HCT116 (cell line): ENCODE data around the gene GUCY2D. TPM values are rescaled to one million over a fixed set of nuclear protein-coding genes. Genes with fewer than 3 reads are reported as not detected.

Experiments used
- ATAC-seq: fragments of 200-7000 bp; cut with Tn5 transposase; 2 replicates; pipeline ENCODE4 v1.9.1; 2020; ENCODE audit warnings: mild to moderate bottlenecking, moderate library complexity
- BruUV-seq: library from RNA; stranded (reverse); fragments of 400-500 nt; replicated peaks from 2 replicates; lab custom pipeline; 2021; lab: Mats Ljungman, UMichigan
- CTCF ChIA-PET: fragments of 300-600 bp; sonication (Branson Sonifier 250); formaldehyde crosslinking; loops from one replicate; lab custom pipeline; 2021; ENCODE audit warnings: antibody characterized with exemption; lab: Charles Lee
- POLR2A ChIA-PET: fragments of 300-600, 350-600 bp; sonication (Branson Sonifier 250); formaldehyde crosslinking; loops from one replicate; lab custom pipeline; 2021; ENCODE audit warnings: antibody characterized with exemption; lab: Charles Lee
- RAD21 ChIA-PET, 2 experiments: fragments of 300-600 bp; sonication (Branson Sonifier 250); formaldehyde crosslinking; loops; one replicate each; lab custom pipeline; 2023; ENCODE audit warnings: low total read pairs in 2 of 2; ENCODE audit not compliant: uncharacterized antibody in 2 of 2, unreplicated experiment in 2 of 2, low non-redundant PET in 1 of 2; lab: Charles Lee
- DNase-seq: peaks from one replicate; pipeline ENCODE4 v3.0.0-alpha.2; 2010; ENCODE audit warnings: low read depth, low spot score
- H2AFZ ChIP-seq: fragments of 200-600 bp; shearing (Covaris generic), sonication (generic); 2 replicates; pipeline ENCODE4 v1.6.1; 2017; ENCODE audit warnings: low read depth, mixed run types, mixed read lengths, antibody characterized with exemption, low read length; ENCODE audit not compliant: poor library complexity, severe bottlenecking
- H3K27ac ChIP-seq: 2 replicates; pipeline ENCODE4 v1.5.1; 2012; ENCODE audit warnings: low read depth, low read length
- H3K27me3 ChIP-seq: fragments of 200-600 bp; sonication (generic); 2 replicates; pipeline ENCODE4 v1.6.1; 2016; ENCODE audit warnings: mixed run types, low read length, mixed read lengths; ENCODE audit not compliant: insufficient read depth
- H3K36me3 ChIP-seq, 2 experiments: fragments of 200-500 bp in 1 of 2; fragments of 200-600 bp in 1 of 2; sonication (Bioruptor generic) in 1 of 2; sonication (generic) in 1 of 2; 2 replicates each; pipeline versions ENCODE4 v1.5.1 to v1.6.1; 2014 to 2016; ENCODE audit warnings: low read length in 2 of 2, inconsistent platforms in 1 of 2, mixed read lengths in 1 of 2, mixed run types in 1 of 2; ENCODE audit not compliant: insufficient read depth in 2 of 2, control insufficient read depth in 1 of 2
- H3K4me1 ChIP-seq, 2 experiments: fragments of 200-600 bp in 1 of 2; sonication (generic) in 1 of 2; 2 replicates each; pipeline versions ENCODE4 v1.5.1 to v1.6.1; 2012 to 2017; ENCODE audit warnings: low read length in 2 of 2, inconsistent platforms in 1 of 2, mild to moderate bottlenecking in 1 of 2, mixed read lengths in 1 of 2, mixed run types in 1 of 2, moderate library complexity in 1 of 2; ENCODE audit not compliant: insufficient read depth in 2 of 2, control insufficient read depth in 1 of 2
- H3K4me2 ChIP-seq: fragments of 200-600 bp; sonication (generic); 2 replicates; pipeline ENCODE4 v1.6.1; 2017; ENCODE audit warnings: mixed run types, low read length, mixed read lengths
- H3K4me3 ChIP-seq, 2 experiments: fragments of 200-600 bp in 1 of 2; sonication (generic) in 1 of 2; replicated peaks in 1 of 2; 2 replicates each; pipeline ENCODE4 v1.5.1; 2011 to 2016; ENCODE audit warnings: low read length in 2 of 2, control low read depth in 1 of 2, low read depth in 1 of 2, mild to moderate bottlenecking in 1 of 2, mixed read lengths in 1 of 2, mixed run types in 1 of 2
- H3K79me2 ChIP-seq: fragments of 200-600 bp; sonication (generic); 2 replicates; pipeline ENCODE4 v1.6.1; 2017; ENCODE audit warnings: mild to moderate bottlenecking, mixed run types, low read length, moderate library complexity, mixed read lengths; ENCODE audit not compliant: insufficient read depth
- H3K9ac ChIP-seq: fragments of 200-600 bp; sonication (generic); 2 replicates; pipeline ENCODE4 v1.6.1; 2016; ENCODE audit warnings: low read length, mixed read lengths
- H3K9me2 ChIP-seq: fragments of 200-600 bp; sonication (generic), shearing (Covaris generic); 2 replicates; pipeline ENCODE4 v1.6.1; 2017; ENCODE audit warnings: mixed run types, mild to moderate bottlenecking, moderate library complexity; ENCODE audit not compliant: insufficient read depth
- H3K9me3 ChIP-seq, 2 experiments: fragments of 200-500 bp in 1 of 2; fragments of 200-600 bp in 1 of 2; sonication (Bioruptor generic) in 1 of 2; sonication (generic) in 1 of 2; 2 replicates each; pipeline ENCODE4 v1.6.1; 2014 to 2017; ENCODE audit warnings: low read length in 2 of 2, mixed read lengths in 2 of 2, inconsistent platforms in 1 of 2, low read depth in 1 of 2, mild to moderate bottlenecking in 1 of 2, mixed run types in 1 of 2, moderate library complexity in 1 of 2; ENCODE audit not compliant: control insufficient read depth in 1 of 2, insufficient read depth in 1 of 2
- H4K20me1 ChIP-seq: fragments of 200-600 bp; sonication (generic), shearing (Covaris generic); 2 replicates; pipeline ENCODE4 v1.6.1; 2017; ENCODE audit warnings: mixed run types, mild to moderate bottlenecking, moderate library complexity; ENCODE audit not compliant: insufficient read depth
- ATF3 ChIP-seq: IDR thresholded peaks from 2 replicates; pipeline ENCODE4 v1.6.1; 2012
- CBX3 ChIP-seq: IDR thresholded peaks from 2 replicates; pipeline ENCODE4 v1.6.1; 2012; ENCODE audit warnings: low read depth
- CEBPB ChIP-seq: IDR thresholded peaks from 2 replicates; pipeline ENCODE4 v1.6.1; 2012; ENCODE audit warnings: low read depth
- CTCF ChIP-seq, 3 experiments: fragments of 200-600 bp in 1 of 3; sonication (generic) in 1 of 3; IDR thresholded peaks in 2 of 3; conservative IDR thresholded peaks in 1 of 3; 2 replicates each; pipeline ENCODE4 v1.5.1; 2012 to 2017; ENCODE audit warnings: low read depth in 2 of 3, low read length in 2 of 3, antibody characterized with exemption in 1 of 3, borderline replicate concordance in 1 of 3, control low read depth in 1 of 3, mild to moderate bottlenecking in 1 of 3, mixed read lengths in 1 of 3, mixed run types in 1 of 3, moderate library complexity in 1 of 3; ENCODE audit not compliant: insufficient read depth in 1 of 3
- EGR1 ChIP-seq: IDR thresholded peaks from 2 replicates; pipeline ENCODE4 v1.6.1; 2012; ENCODE audit warnings: low read depth
- ELF1 ChIP-seq: IDR thresholded peaks from 2 replicates; pipeline ENCODE4 v1.6.1; 2012; ENCODE audit warnings: low read depth, borderline replicate concordance
- EZH2 ChIP-seq: fragments of 200-600 bp; sonication (generic); IDR thresholded peaks from 2 replicates; pipeline ENCODE4 v1.6.1; 2017; ENCODE audit warnings: antibody characterized with exemption, mixed run types
- EZH2phosphoT487 ChIP-seq: fragments of 200-600 bp; IDR thresholded peaks from 2 replicates; pipeline ENCODE4 v1.6.1; 2018; ENCODE audit warnings: antibody characterized with exemption, borderline replicate concordance
- FOSL1 ChIP-seq: IDR thresholded peaks from 2 replicates; pipeline ENCODE4 v1.6.1; 2012; ENCODE audit warnings: low read depth
- JUND ChIP-seq: IDR thresholded peaks from 2 replicates; pipeline ENCODE4 v1.6.1; 2012
- MAX ChIP-seq: IDR thresholded peaks from 2 replicates; pipeline ENCODE4 v1.6.1; 2012
- POLR2A ChIP-seq: IDR thresholded peaks from 2 replicates; pipeline ENCODE4 v1.7.0; 2011; ENCODE audit warnings: borderline replicate concordance; ENCODE audit not compliant: insufficient read depth, insufficient read length; ENCODE audit errors: extremely low read depth
- RAD21 ChIP-seq: IDR thresholded peaks from 2 replicates; pipeline ENCODE4 v1.6.1; 2012; ENCODE audit warnings: low read depth, mild to moderate bottlenecking
- REST ChIP-seq: IDR thresholded peaks from 2 replicates; pipeline ENCODE4 v1.6.1; 2012; ENCODE audit warnings: low read depth
- SP1 ChIP-seq: IDR thresholded peaks from 2 replicates; pipeline ENCODE4 v1.6.1; 2012; ENCODE audit warnings: low read depth
- SRF ChIP-seq: IDR thresholded peaks from 2 replicates; pipeline ENCODE4 v1.6.1; 2012; ENCODE audit warnings: low read depth
- YY1 ChIP-seq: IDR thresholded peaks from 2 replicates; pipeline ENCODE4 v1.6.1; 2011; ENCODE audit warnings: low read length, low read depth, moderate library complexity, mild to moderate bottlenecking; ENCODE audit not compliant: insufficient replicate concordance; ENCODE audit errors: extremely low read depth
- ZBTB33 ChIP-seq: IDR thresholded peaks from 2 replicates; pipeline ENCODE4 v1.6.1; 2011; ENCODE audit warnings: mild to moderate bottlenecking, low read length, moderate library complexity; ENCODE audit not compliant: insufficient replicate concordance; ENCODE audit errors: extremely low read depth
- ZNF274 ChIP-seq: fragments of 200-500 bp; sonication (Bioruptor generic); IDR thresholded peaks from 2 replicates; pipeline ENCODE4 v1.6.1; 2014; ENCODE audit warnings: mild to moderate bottlenecking, low read depth, low read length, inconsistent platforms
- intact Hi-C: fragments of 100-400 bp; cut with micrococcal nuclease; formaldehyde crosslinking; loops from 2 replicates; pipeline ENCODE4 v1.10.0; 2022
- total RNA-seq: library from RNA; stranded (reverse); gene quantifications from one replicate; pipeline ENCODE4 v1.2.1, GENCODE V29; 2021; ENCODE audit not compliant: unreplicated experiment

The GUCY2D gene
- total RNA-seq, 1 experiment from 2014 or later = 1.4 TPM

GRCh38 chr17:8056976-8057625, 54.7 kb downstream of the GUCY2D start:
- DNase-seq (no peak), ATAC-seq (peak; percentile 38; the same call in 1 of the 2 replicates)
- RAD21 ChIA-PET = interaction anchor here (0.6 to 1.4 kb wide), 3 partner anchors 8 to 144 kb away, joined by 3 to 5 read pairs (median 3); no protein-coding TSS in a partner anchor
- no peak overlapping the region for H3K27ac ChIP-seq
- H4K20me1 ChIP-seq = no peaks in the 10 kb centered on the region
- H3K9me2 ChIP-seq = no peaks in the 10 kb centered on the region
- CTCF ChIA-PET = interaction anchor here (0.6 to 5.7 kb wide), 23 partner anchors 12 to 1011 kb away, joined by 3 to 35 read pairs (median 4); partner anchors contain the start of genes ALOXE3, NAA38, TP53 and WRAP53
- no peaks in the 10 kb centered on the region for H3K79me2 ChIP-seq
- TF ChIP-seq JUND (no peak), ZBTB33 (no peak), SRF (no peak), EZH2phosphoT487 (no peak), POLR2A (no peak), CTCF (IDR thresholded peaks at IDR 0.05 in 2 of 3, conservative IDR thresholded peaks at IDR 0.05 in 1 of 3; ENCODE audit: borderline replicate concordance in 1 of 3, insufficient read depth in 1 of 3, low read depth in 2 of 3, low read length in 2 of 3) (no peak), CBX3 (no peak), ELF1 (no peak), RAD21 (no peak), CEBPB (no peak), SP1 (no peak), ZNF274 (no peak), FOSL1 (no peak), ATF3 (no peak), MAX (no peak), YY1 (no peak), REST (no peak), EGR1 (no peak), EZH2 (no peak)
- peak overlapping the region; percentile 49 for H3K4me2 ChIP-seq
- no peaks in the 10 kb centered on the region for H3K9me3 ChIP-seq
- no TSS peak for BruUV-seq
- H3K9ac ChIP-seq = peak overlapping the region; percentile 38
- intact Hi-C loops = loop anchor here (1.0 to 5.0 kb wide), 4 partner anchors 144 to 425 kb away; partner anchors contain the start of gene SHBG
- POLR2A ChIA-PET = interaction anchor here (0.6 kb wide), 1 partner anchor 201 kb away, joined by 3 read pairs; no protein-coding TSS in a partner anchor
- no peaks in the 10 kb centered on the region for H3K27me3 ChIP-seq
- peaks cover 0 to 20% of the 10 kb centered on the region in 2 experiments; a peak in 3 of 4 replicates for H3K4me1 ChIP-seq
- no peak overlapping the region for H3K4me3 ChIP-seq
- H3K36me3 ChIP-seq = no peaks in the 10 kb centered on the region
- H2AFZ ChIP-seq = peak overlapping the region; percentile 79
